Testis (tissue), 2 donors: Measurements from ENCODE around the gene SYK.

Source experiments
- CTCF ChIP-seq, 3 experiments: fragments of 450-650 bp in 2 of 3; fragments of 200-600 bp in 1 of 3; sonication (generic) in 1 of 3; IDR thresholded peaks; one replicate each; pipeline ENCODE4 v1.5.1; 2016 to 2019; ENCODE audit warnings: antibody characterized with exemption in 3 of 3, mild to moderate bottlenecking in 2 of 3, moderate library complexity in 1 of 3
- POLR2A ChIP-seq: fragments of 450-650 bp; IDR thresholded peaks from one replicate; pipeline ENCODE4 v1.6.1; 2017; ENCODE audit warnings: antibody characterized with exemption, mild to moderate bottlenecking, moderate library complexity

DNA sequence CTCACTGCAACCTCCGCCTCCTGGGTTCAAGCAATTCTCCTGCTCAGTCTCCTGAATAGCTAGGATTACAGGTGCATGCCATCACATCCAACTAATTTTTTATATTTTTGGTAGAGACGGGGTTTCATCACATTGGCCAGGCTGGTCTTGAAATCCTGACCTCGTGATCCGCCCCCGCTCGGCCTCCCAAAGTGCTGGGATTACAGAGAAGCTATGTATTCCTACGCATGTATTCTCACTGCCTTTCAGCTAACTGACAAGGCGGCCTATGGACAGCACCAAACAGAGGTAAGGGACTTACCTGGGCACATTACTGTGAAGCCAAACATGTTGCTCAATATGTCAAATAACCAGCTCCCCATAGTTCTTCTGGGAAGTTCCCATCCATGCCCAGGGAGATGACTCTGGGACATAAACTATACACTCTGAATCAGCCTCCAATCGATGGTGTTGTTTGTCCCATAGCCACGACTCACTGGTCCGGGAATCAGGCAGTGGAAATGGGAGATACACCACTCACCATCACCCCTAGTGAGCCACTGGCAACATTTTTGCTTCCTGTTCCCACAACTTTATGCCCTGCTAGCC, 114.6 kb downstream of the SYK start:
- no peak for TF ChIP-seq CTCF (IDR thresholded peaks at IDR 0.05)
- TF ChIP-seq POLR2A, result no peak
